Measurements from ENCODE around the gene TIRAP. TPM values are rescaled to one million over a fixed set of nuclear protein-coding genes. Genes with fewer than 3 reads are reported as not detected.

The TIRAP gene
- polyA plus RNA-seq, 1 of the 3 experiments (the other 2 are of a cell fraction), result 5.5 TPM

DNA sequence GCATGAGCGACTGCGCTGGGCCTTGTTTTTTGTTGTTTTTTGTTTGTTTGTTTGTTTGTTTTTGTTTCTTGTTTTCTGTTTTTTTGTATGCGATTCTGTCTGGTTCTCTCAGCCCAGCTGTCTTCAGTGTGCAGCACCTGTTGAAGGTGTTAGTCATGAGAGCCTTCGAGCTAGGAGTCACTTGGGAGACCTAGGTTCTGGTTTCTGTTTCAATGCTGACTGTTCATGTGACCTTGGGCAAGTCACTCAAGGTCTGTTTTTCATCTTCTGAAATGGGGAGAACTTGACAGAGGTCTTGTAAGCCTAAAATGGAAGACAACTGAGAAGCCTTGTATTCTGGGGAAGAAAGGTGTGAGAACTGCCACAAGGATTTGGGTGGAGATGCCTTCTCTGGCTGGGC is 22.8 kb downstream of the TIRAP start:
- Histone ChIP-seq H3K4me3 (ENCODE audit: low read depth in 2 of 2, low read length in 1 of 2) (no peak overlapping the region; a peak in 1 of 4 replicates), H3K9ac (no peak overlapping the region), H3K27me3 (ENCODE audit: insufficient read depth) (no peaks in the 10 kb centered on the region), H4K20me1 (ENCODE audit: insufficient read depth) (no peaks in the 10 kb centered on the region), H3K79me2 (ENCODE audit: insufficient read depth) (peaks cover 38% of the 10 kb centered on the region), H3K4me2 (no peak overlapping the region), H3K36me3 (replicated peaks in 1 of 2; ENCODE audit: control insufficient read depth in 1 of 2, insufficient read depth in 2 of 2, low read length in 1 of 2) (peaks cover 0 to 5% of the 10 kb centered on the region in 2 experiments), H3K9me3 (no peaks in the 10 kb centered on the region), H3F3A (replicated peaks; ENCODE audit: insufficient read depth) (peaks cover 26% of the 10 kb centered on the region), H3K4me1 (ENCODE audit: control insufficient read depth in 1 of 2, insufficient read depth in 2 of 2, low read depth in 1 of 2, low read length in 1 of 2) (peaks cover under 1 to 11% of the 10 kb centered on the region in 2 experiments; a peak in 3 of 4 replicates), H2AFZ (ENCODE audit: low read depth) (no peak overlapping the region; the same call in 1 of the 2 replicates), H3K9me2 (no peaks in the 10 kb centered on the region), H3K27ac (ENCODE audit: low read depth in 2 of 2, low read length in 1 of 2) (no peak overlapping the region)
- 87% methylated on average over 4 of the region's 4 CpGs for WGBS (ENCODE audit: low lambda C conversion rate)
- DNase-seq, result no peak
- POLR2A ChIA-PET, result no interaction called here
- CTCF ChIA-PET, result interaction anchor here (1.2 to 10.0 kb wide), 3 partner anchors 178 to 304 kb away, joined by 3 to 172 read pairs (median 3); no protein-coding TSS in a partner anchor
- TF ChIP-seq GABPA (IDR thresholded peaks at IDR 0.05; ENCODE audit: low read depth), result no peak
- TF ChIP-seq MXI1 (IDR thresholded peaks at IDR 0.05; ENCODE audit: low read depth, low read length), result no peak
- TF ChIP-seq, protein P1, sequence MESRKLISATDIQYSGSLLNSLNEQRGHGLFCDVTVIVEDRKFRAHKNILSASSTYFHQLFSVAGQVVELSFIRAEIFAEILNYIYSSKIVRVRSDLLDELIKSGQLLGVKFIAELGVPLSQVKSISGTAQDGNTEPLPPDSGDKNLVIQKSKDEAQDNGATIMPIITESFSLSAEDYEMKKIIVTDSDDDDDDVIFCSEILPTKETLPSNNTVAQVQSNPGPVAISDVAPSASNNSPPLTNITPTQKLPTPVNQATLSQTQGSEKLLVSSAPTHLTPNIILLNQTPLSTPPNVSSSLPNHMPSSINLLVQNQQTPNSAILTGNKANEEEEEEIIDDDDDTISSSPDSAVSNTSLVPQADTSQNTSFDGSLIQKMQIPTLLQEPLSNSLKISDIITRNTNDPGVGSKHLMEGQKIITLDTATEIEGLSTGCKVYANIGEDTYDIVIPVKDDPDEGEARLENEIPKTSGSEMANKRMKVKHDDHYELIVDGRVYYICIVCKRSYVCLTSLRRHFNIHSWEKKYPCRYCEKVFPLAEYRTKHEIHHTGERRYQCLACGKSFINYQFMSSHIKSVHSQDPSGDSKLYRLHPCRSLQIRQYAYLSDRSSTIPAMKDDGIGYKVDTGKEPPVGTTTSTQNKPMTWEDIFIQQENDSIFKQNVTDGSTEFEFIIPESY (IDR thresholded peaks at IDR 0.05; ENCODE audit: borderline replicate concordance, low read depth), result no peak
- TF ChIP-seq TEAD4 (IDR thresholded peaks at IDR 0.05; ENCODE audit: borderline replicate concordance, insufficient read depth), result no peak
- TF ChIP-seq MEF2A (IDR thresholded peaks at IDR 0.05; ENCODE audit: borderline replicate concordance, low read depth), result no peak
- TF ChIP-seq SIN3A (IDR thresholded peaks at IDR 0.05; ENCODE audit: borderline replicate concordance, low read depth, low read length), result no peak

DNA sequence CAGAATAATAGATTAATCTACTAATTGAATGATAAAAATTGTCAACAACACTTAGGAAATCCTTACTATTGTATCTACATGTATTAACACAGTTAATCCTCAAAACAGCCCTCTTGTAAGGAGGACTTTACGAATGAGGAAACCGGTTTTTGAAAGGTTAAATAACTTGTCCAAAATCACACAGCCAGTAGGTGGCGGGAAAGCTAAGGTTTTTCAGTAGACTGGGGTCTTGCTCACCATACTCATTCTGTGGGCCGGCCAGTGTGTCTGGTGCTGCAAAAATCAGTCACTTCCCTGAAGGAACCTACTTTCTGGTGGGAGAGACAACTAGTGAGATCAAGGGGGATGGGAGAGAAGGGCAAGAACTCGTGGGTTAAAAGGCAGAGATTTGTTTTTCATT is 24.8 kb downstream of the TIRAP start:
- no peaks in the 10 kb centered on the region for H3K9me2 ChIP-seq
- no peak overlapping the region for H2AFZ ChIP-seq (ENCODE audit: low read depth)
- TF ChIP-seq, protein P2, sequence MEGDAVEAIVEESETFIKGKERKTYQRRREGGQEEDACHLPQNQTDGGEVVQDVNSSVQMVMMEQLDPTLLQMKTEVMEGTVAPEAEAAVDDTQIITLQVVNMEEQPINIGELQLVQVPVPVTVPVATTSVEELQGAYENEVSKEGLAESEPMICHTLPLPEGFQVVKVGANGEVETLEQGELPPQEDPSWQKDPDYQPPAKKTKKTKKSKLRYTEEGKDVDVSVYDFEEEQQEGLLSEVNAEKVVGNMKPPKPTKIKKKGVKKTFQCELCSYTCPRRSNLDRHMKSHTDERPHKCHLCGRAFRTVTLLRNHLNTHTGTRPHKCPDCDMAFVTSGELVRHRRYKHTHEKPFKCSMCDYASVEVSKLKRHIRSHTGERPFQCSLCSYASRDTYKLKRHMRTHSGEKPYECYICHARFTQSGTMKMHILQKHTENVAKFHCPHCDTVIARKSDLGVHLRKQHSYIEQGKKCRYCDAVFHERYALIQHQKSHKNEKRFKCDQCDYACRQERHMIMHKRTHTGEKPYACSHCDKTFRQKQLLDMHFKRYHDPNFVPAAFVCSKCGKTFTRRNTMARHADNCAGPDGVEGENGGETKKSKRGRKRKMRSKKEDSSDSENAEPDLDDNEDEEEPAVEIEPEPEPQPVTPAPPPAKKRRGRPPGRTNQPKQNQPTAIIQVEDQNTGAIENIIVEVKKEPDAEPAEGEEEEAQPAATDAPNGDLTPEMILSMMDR (IDR thresholded peaks at IDR 0.05), result peak; percentile 67
- 0 out of 2 replicates have a peak, but pooled peaks have one; percentile 22 for TF ChIP-seq SMC3 (IDR thresholded peaks at IDR 0.05; ENCODE audit: low read depth, low read length)
- TF ChIP-seq RAD21 (IDR thresholded peaks at IDR 0.05; ENCODE audit: low read length), result peak; percentile 66
- TF ChIP-seq, protein P1 (IDR thresholded peaks at IDR 0.05; ENCODE audit: borderline replicate concordance, low read depth), result no peak
- no peak for TF ChIP-seq EP300 (IDR thresholded peaks at IDR 0.05; ENCODE audit: borderline replicate concordance in 1 of 2, low read depth in 1 of 2, low read length in 1 of 2)
- WGBS (ENCODE audit: low lambda C conversion rate), result 51% methylated on average over 5 of the region's 5 CpGs
- ChIA-PET CTCF (interaction anchor here (0.6 to 10.0 kb wide), 7 partner anchors 33 to 268 kb away, joined by 3 to 172 read pairs (median 4); no protein-coding TSS in a partner anchor), POLR2A (no interaction called here)
- H3K4me2 ChIP-seq, result no peak overlapping the region
- H3K27ac ChIP-seq (ENCODE audit: low read depth in 2 of 2, low read length in 1 of 2), result peak overlapping the region; percentile 12 to 26; a peak in 2 of 4 replicates
- no peak overlapping the region for H3K9ac ChIP-seq
- no peaks in the 10 kb centered on the region for H3K9me3 ChIP-seq
- H3K79me2 ChIP-seq (ENCODE audit: insufficient read depth), result peaks cover 26% of the 10 kb centered on the region
- H3K36me3 ChIP-seq (replicated peaks in 1 of 2; ENCODE audit: control insufficient read depth in 1 of 2, insufficient read depth in 2 of 2, low read length in 1 of 2), result peaks cover 3 to 5% of the 10 kb centered on the region in 2 experiments
- peaks cover 4 to 13% of the 10 kb centered on the region in 2 experiments; a peak in 3 of 4 replicates for H3K4me1 ChIP-seq (ENCODE audit: control insufficient read depth in 1 of 2, insufficient read depth in 2 of 2, low read depth in 1 of 2, low read length in 1 of 2)
- peaks cover 26% of the 10 kb centered on the region for H3F3A ChIP-seq (replicated peaks; ENCODE audit: insufficient read depth)
- no peaks in the 10 kb centered on the region for H3K27me3 ChIP-seq (ENCODE audit: insufficient read depth)
- H4K20me1 ChIP-seq (ENCODE audit: insufficient read depth), result no peaks in the 10 kb centered on the region
- H3K4me3 ChIP-seq (ENCODE audit: low read depth in 2 of 2, low read length in 1 of 2), result no peak overlapping the region
- DNase-seq, result peak; percentile 33
